ENCODE data around the gene WDR35. TPM values are rescaled to one million over a fixed set of nuclear protein-coding genes. Genes with fewer than 3 reads are reported as not detected.

The WDR35 gene
- total RNA-seq, 1 experiment from 2014 or later: 16.7 TPM

DNA sequence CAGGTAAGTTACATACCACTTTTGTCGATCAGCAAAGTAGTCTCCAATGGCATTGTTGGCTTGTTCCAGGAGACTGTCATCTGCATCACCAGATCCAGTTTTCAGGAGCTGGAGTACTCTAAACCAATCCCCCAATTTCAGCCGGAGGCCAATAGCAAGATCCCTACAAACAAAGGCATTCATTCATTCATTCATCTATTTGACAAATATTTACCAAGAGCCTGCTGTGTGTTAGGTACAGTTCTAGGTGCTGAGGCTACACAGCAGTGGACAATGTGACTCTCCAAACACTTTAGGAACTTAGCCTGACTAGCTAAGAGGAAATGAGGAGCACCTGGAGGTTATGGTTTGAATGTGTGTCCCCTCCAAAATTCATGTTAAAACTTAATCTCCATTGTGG is 53.7 kb downstream of the WDR35 start:
- Mint-ChIP-seq H3K36me3 (ENCODE audit: insufficient read depth in 1 of 3, low read depth in 3 of 3) (peaks cover 19 to 42% (median 29%) of the 10 kb centered on the region in 3 experiments; a peak in 6 of 7 replicates), H3K27me3 (ENCODE audit: low read depth) (no peaks in the 10 kb centered on the region), H3K9me3 (no peaks in the 10 kb centered on the region), H3K27ac (no peak overlapping the region), H3K4me1 (no peaks in the 10 kb centered on the region), H3K4me3 (no peak overlapping the region)
- TF ChIP-seq CTCF (conservative IDR thresholded peaks at IDR 0.05): no peak
- Histone ChIP-seq H3K14ac (ENCODE audit: insufficient read depth, low read length) (no peak overlapping the region), H4K91ac (ENCODE audit: insufficient read length, low read depth, low read length) (no peak overlapping the region), H3K9me3 (ENCODE audit: control insufficient read depth, low read depth, low read length) (no peaks in the 10 kb centered on the region), H4K20me1 (ENCODE audit: control insufficient read depth, insufficient read depth, insufficient read length) (no peaks in the 10 kb centered on the region), H2BK120ac (ENCODE audit: low read depth, low read length, poor library complexity, severe bottlenecking) (no peak overlapping the region), H2AFZ (ENCODE audit: low read length) (no peak overlapping the region), H3K79me1 (ENCODE audit: insufficient read depth, low read depth, low read length, poor library complexity, severe bottlenecking) (no peaks in the 10 kb centered on the region), H4K8ac (replicated peaks; ENCODE audit: insufficient read length, low read depth, low read length) (no peak overlapping the region), H3K23me2 (ENCODE audit: insufficient read length, low read depth, low read length, poor library complexity, severe bottlenecking) (no peaks in the 10 kb centered on the region), H3K27ac (ENCODE audit: insufficient read length, low read depth, low read length) (no peak overlapping the region), H2BK15ac (ENCODE audit: low read depth, low read length) (no peak overlapping the region), H3K9ac (ENCODE audit: extremely low read depth, insufficient read length, low read length) (no peak overlapping the region), H2BK12ac (ENCODE audit: insufficient read length, low read depth, low read length) (no peak overlapping the region), H3K27me3 (ENCODE audit: insufficient read depth, low read length) (no peaks in the 10 kb centered on the region), H3K56ac (ENCODE audit: insufficient read length, low read depth, low read length) (no peak overlapping the region), H2BK20ac (ENCODE audit: low read depth, low read length, poor library complexity, severe bottlenecking) (no peak overlapping the region), H2AK5ac (ENCODE audit: insufficient read length, low read length) (no peak overlapping the region), H3K23ac (ENCODE audit: insufficient read length, low read depth, low read length) (no peak overlapping the region), H3K18ac (ENCODE audit: insufficient read length, low read depth, low read length) (no peak overlapping the region), H3K79me2 (ENCODE audit: insufficient read depth, low read length) (no peaks in the 10 kb centered on the region), H3K4me1 (ENCODE audit: insufficient read depth, low read length) (no peaks in the 10 kb centered on the region), H3K4ac (ENCODE audit: low read depth, low read length) (no peak overlapping the region), H3T11ph (ENCODE audit: low read length) (no peak overlapping the region), H4K5ac (ENCODE audit: insufficient read length, low read depth, low read length) (no peak overlapping the region), H2BK5ac (ENCODE audit: insufficient read length, low read length) (no peak overlapping the region), H3K4me2 (ENCODE audit: insufficient read depth, insufficient read length, low read length) (no peak overlapping the region)
- no CpG with 5 or more reads among the region's 2 CpGs for WGBS (ENCODE audit: extremely low coverage, insufficient read length, low lambda C conversion rate)
- DNase-seq: no peak

Measured in H9 (cell line).